H1 (cell line): ENCODE data around the gene IL18R1. TPM values are rescaled to one million over a fixed set of nuclear protein-coding genes. Genes with fewer than 3 reads are reported as not detected.

Source experiments
- CTCF ChIA-PET: fragments of 300-600 bp; sonication (Branson Sonifier 250); formaldehyde crosslinking; loops from one replicate; lab custom pipeline; 2021; ENCODE audit not compliant: partially characterized antibody; lab: Charles Lee
- POLR2A ChIA-PET: fragments of 300-600 bp; sonication (Branson Sonifier 250); formaldehyde crosslinking; loops from one replicate; lab custom pipeline; 2021; ENCODE audit warnings: inconsistent platforms; ENCODE audit not compliant: partially characterized antibody; lab: Charles Lee
- DNase-seq, 2 experiments: peaks; one replicate each; pipeline versions ENCODE4 v3.0.0 to v3.0.0-alpha.2; 2010 to 2022; ENCODE audit warnings: low spot score in 2 of 2, low read depth in 1 of 2, mixed read lengths in 1 of 2
- FAIRE-seq: peaks from 2 replicates; lab custom pipeline; 2011; peaks lifted over from hg19 to GRCh38; lab: Jason Lieb, UNC
- H2AFZ ChIP-seq: 2 replicates; pipeline ENCODE4 v1.8.1; 2012; ENCODE audit warnings: low read length, inconsistent platforms
- H2AK5ac ChIP-seq: 2 replicates; pipeline ENCODE4 v1.6.1; 2013; ENCODE audit warnings: low read depth, low read length
- H2BK120ac ChIP-seq: replicated peaks from 2 replicates; pipeline ENCODE3; 2013; ENCODE audit warnings: low read depth, low read length, inconsistent platforms
- H2BK12ac ChIP-seq: 2 replicates; pipeline ENCODE4 v1.6.1; 2013; ENCODE audit warnings: low read depth, low read length
- H2BK15ac ChIP-seq: 2 replicates; pipeline ENCODE4 v1.6.1; 2013; ENCODE audit warnings: low read length
- H2BK20ac ChIP-seq: 2 replicates; pipeline ENCODE4 v1.6.1; 2013; ENCODE audit warnings: low read length
- H2BK5ac ChIP-seq: 2 replicates; pipeline ENCODE4 v1.6.1; 2013; ENCODE audit warnings: low read depth, low read length
- H3K14ac ChIP-seq: 2 replicates; pipeline ENCODE4 v1.6.1; 2013; ENCODE audit warnings: inconsistent platforms; ENCODE audit not compliant: insufficient read length
- H3K18ac ChIP-seq: 2 replicates; pipeline ENCODE4 v1.6.1; 2013; ENCODE audit warnings: low read length; ENCODE audit errors: extremely low read depth
- H3K23ac ChIP-seq: 2 replicates; pipeline ENCODE4 v1.6.1; 2013; ENCODE audit warnings: inconsistent platforms; ENCODE audit not compliant: insufficient read length
- H3K23me2 ChIP-seq: 2 replicates; pipeline ENCODE4 v1.6.1; 2013; ENCODE audit warnings: low read depth, low read length
- H3K27ac ChIP-seq: 2 replicates; pipeline ENCODE4 v1.6.1; 2011; ENCODE audit warnings: low read depth, low read length, inconsistent platforms
- H3K27me3 ChIP-seq, 4 experiments: replicated peaks in 1 of 4; 1 replicate in 1 of 4; 2 replicates in 3 of 4; pipeline versions ENCODE4 v1.6.1 to v1.8.1; 2011 to 2013; ENCODE audit warnings: low read length in 3 of 4, mild to moderate bottlenecking in 3 of 4, inconsistent platforms in 2 of 4, mixed read lengths in 2 of 4, moderate library complexity in 1 of 4; ENCODE audit not compliant: control insufficient read depth in 3 of 4, insufficient read depth in 3 of 4; ENCODE audit errors: extremely low read depth in 1 of 4
- H3K36me3 ChIP-seq, 4 experiments: 2 replicates each; pipeline versions ENCODE4 v1.6.1 to v1.8.1; 2011 to 2013; ENCODE audit warnings: mild to moderate bottlenecking in 4 of 4, low read length in 3 of 4, moderate library complexity in 2 of 4, control low read depth in 1 of 4, inconsistent platforms in 1 of 4; ENCODE audit not compliant: insufficient read depth in 4 of 4, control insufficient read depth in 2 of 4
- H3K4ac ChIP-seq: replicated peaks from 2 replicates; pipeline ENCODE3; 2013; ENCODE audit warnings: low read length, low read depth, mixed read lengths, inconsistent platforms; ENCODE audit not compliant: insufficient read length
- H3K4me1 ChIP-seq, 4 experiments: replicated peaks in 1 of 4; 1 replicate in 1 of 4; 2 replicates in 3 of 4; pipeline versions ENCODE4 v1.6.1 to v1.8.1; 2011 to 2013; ENCODE audit warnings: low read length in 3 of 4, inconsistent platforms in 2 of 4, mixed read lengths in 1 of 4; ENCODE audit not compliant: insufficient read depth in 4 of 4, control insufficient read depth in 3 of 4
- H3K4me2 ChIP-seq, 2 experiments: 2 replicates each; pipeline versions ENCODE4 v1.6.1 to v1.8.1; 2011 to 2013; ENCODE audit warnings: low read depth in 2 of 2, low read length in 2 of 2, control low read depth in 1 of 2, inconsistent platforms in 1 of 2, mild to moderate bottlenecking in 1 of 2; ENCODE audit not compliant: insufficient read depth in 1 of 2
- H3K4me3 ChIP-seq, 4 experiments: fragments of 200-600, 300-600 bp in 1 of 4; sonication (generic), shearing (Covaris generic), sonication (Bioruptor Twin) in 1 of 4; 2 replicates each; pipeline versions ENCODE4 v1.5.1 to v1.8.1; 2011 to 2016; ENCODE audit warnings: low read length in 4 of 4, low read depth in 3 of 4, control low read depth in 2 of 4, inconsistent platforms in 2 of 4, mild to moderate bottlenecking in 2 of 4, mixed read lengths in 1 of 4, moderate library complexity in 1 of 4; ENCODE audit not compliant: insufficient read depth in 2 of 4; ENCODE audit errors: extremely low read depth in 1 of 4
- H3K56ac ChIP-seq: replicated peaks from 2 replicates; pipeline ENCODE3; 2013; ENCODE audit warnings: low read depth, mild to moderate bottlenecking, mixed read lengths, low read length, inconsistent platforms; ENCODE audit not compliant: insufficient read length
- H3K79me1 ChIP-seq: 2 replicates; pipeline ENCODE4 v1.6.1; 2013; ENCODE audit warnings: low read depth, low read length, control low read depth
- H3K79me2 ChIP-seq, 2 experiments: 2 replicates each; pipeline versions ENCODE4 v1.6.1 to v1.8.1; 2012 to 2013; ENCODE audit warnings: low read length in 2 of 2, mild to moderate bottlenecking in 2 of 2, inconsistent platforms in 1 of 2; ENCODE audit not compliant: insufficient read depth in 2 of 2, control insufficient read depth in 1 of 2
- H3K9ac ChIP-seq, 4 experiments: replicated peaks in 1 of 4; 1 replicate in 1 of 4; 2 replicates in 3 of 4; pipeline versions ENCODE4 v1.6.1 to v1.8.1; 2011 to 2013; ENCODE audit warnings: low read depth in 3 of 4, low read length in 3 of 4, control low read depth in 2 of 4, mild to moderate bottlenecking in 2 of 4, moderate library complexity in 2 of 4, inconsistent platforms in 1 of 4; ENCODE audit errors: extremely low read depth in 1 of 4
- H3K9me3 ChIP-seq, 2 experiments: 2 replicates each; pipeline versions ENCODE4 v1.6.1 to v1.8.1; 2012 to 2013; ENCODE audit warnings: mild to moderate bottlenecking in 2 of 2, moderate library complexity in 2 of 2, control low read depth in 1 of 2, inconsistent platforms in 1 of 2, low read depth in 1 of 2, low read length in 1 of 2, mixed read lengths in 1 of 2; ENCODE audit not compliant: insufficient read depth in 2 of 2
- H4K20me1 ChIP-seq, 2 experiments: replicated peaks in 1 of 2; 2 replicates each; pipeline versions ENCODE3 to v1.8.1; 2011 to 2013; ENCODE audit warnings: inconsistent platforms in 2 of 2, low read length in 2 of 2, mild to moderate bottlenecking in 1 of 2; ENCODE audit not compliant: insufficient read depth in 2 of 2, control insufficient read depth in 1 of 2
- H4K5ac ChIP-seq: 2 replicates; pipeline ENCODE4 v1.6.1; 2013; ENCODE audit warnings: low read length, low read depth, mixed read lengths, inconsistent platforms; ENCODE audit not compliant: insufficient read length
- H4K8ac ChIP-seq: 2 replicates; pipeline ENCODE4 v1.8.0; 2013; ENCODE audit warnings: mild to moderate bottlenecking, moderate library complexity, low read length, inconsistent platforms; ENCODE audit not compliant: insufficient read depth; ENCODE audit errors: extremely low read depth
- H4K91ac ChIP-seq: replicated peaks from 2 replicates; pipeline ENCODE3; 2013; ENCODE audit warnings: low read length, mixed read lengths, inconsistent platforms; ENCODE audit not compliant: insufficient read length
- BACH1 ChIP-seq: IDR thresholded peaks from 2 replicates; pipeline ENCODE4 v1.6.1; 2012; ENCODE audit warnings: low read length, improper control_type of control experiment
- CBX8 ChIP-seq: fragments of 300-800, 300-1000 bp; sonication (generic); IDR thresholded peaks from 2 replicates; pipeline ENCODE4 v1.7.1; 2016; ENCODE audit warnings: low read depth, low read length, borderline replicate concordance
- CHD2 ChIP-seq: IDR thresholded peaks from 2 replicates; pipeline ENCODE4 v1.6.1; 2012; ENCODE audit warnings: low read length, improper control_type of control experiment
- EGR1 ChIP-seq: IDR thresholded peaks from 2 replicates; pipeline ENCODE4 v1.6.1; 2011; ENCODE audit warnings: low read depth, low read length, borderline replicate concordance
- EP300 ChIP-seq, 2 experiments: IDR thresholded peaks; 1 replicate in 1 of 2; 2 replicates in 1 of 2; pipeline ENCODE4 v1.6.1; 2011 to 2012; ENCODE audit warnings: low read depth in 2 of 2, low read length in 2 of 2, mild to moderate bottlenecking in 2 of 2, borderline replicate concordance in 1 of 2, inconsistent platforms in 1 of 2, moderate library complexity in 1 of 2
- GTF2F1 ChIP-seq: IDR thresholded peaks from 2 replicates; pipeline ENCODE4 v1.6.1; 2012; ENCODE audit warnings: low read depth, low read length, improper control_type of control experiment, borderline replicate concordance
- HDAC2 ChIP-seq, 2 experiments: fragments of 300-600 bp in 1 of 2; sonication (generic) in 1 of 2; IDR thresholded peaks; 2 replicates each; pipeline ENCODE4 v1.6.1; 2011 to 2012; ENCODE audit warnings: low read depth in 2 of 2, low read length in 2 of 2, mild to moderate bottlenecking in 2 of 2, moderate library complexity in 2 of 2, borderline replicate concordance in 1 of 2, inconsistent platforms in 1 of 2
- JUND ChIP-seq: IDR thresholded peaks from 2 replicates; pipeline ENCODE4 v1.6.1; 2011; ENCODE audit warnings: mild to moderate bottlenecking, improper control_type of control experiment, low read length
- NANOG ChIP-seq: IDR thresholded peaks from 2 replicates; pipeline ENCODE4 v1.6.1; 2011; ENCODE audit warnings: low read length, low read depth, mild to moderate bottlenecking, inconsistent platforms; ENCODE audit not compliant: insufficient read depth, poor library complexity, severe bottlenecking
- POLR2A ChIP-seq, 2 experiments: IDR thresholded peaks; 1 replicate in 1 of 2; 2 replicates in 1 of 2; pipeline ENCODE4 v1.6.1; 2011; ENCODE audit warnings: low read depth in 2 of 2, low read length in 2 of 2, mild to moderate bottlenecking in 2 of 2; ENCODE audit errors: control extremely low read depth in 1 of 2
- POLR2AphosphoS5 ChIP-seq: IDR thresholded peaks from 2 replicates; pipeline ENCODE4 v1.6.1; 2011; ENCODE audit warnings: low read depth, low read length
- SP2 ChIP-seq: IDR thresholded peaks from 2 replicates; pipeline ENCODE4 v1.6.1; 2012; ENCODE audit warnings: mild to moderate bottlenecking, low read length, inconsistent platforms
- SRF ChIP-seq: IDR thresholded peaks from 2 replicates; pipeline ENCODE4 v1.6.1; 2011; ENCODE audit warnings: mild to moderate bottlenecking, low read depth, low read length, moderate library complexity
- WGBS, 2 experiments: shearing (Covaris generic) in 1 of 2; methylation state at CpG; one replicate each; pipeline versions ENCODE4 v1.1.6 to v1.1.7; 2013 to 2015; ENCODE audit warnings: low lambda C conversion rate in 2 of 2, mixed read lengths in 2 of 2, inconsistent platforms in 1 of 2, low coverage in 1 of 2, missing lambda C conversion rate in 1 of 2; ENCODE audit not compliant: insufficient replicate concordance in 2 of 2, insufficient coverage in 1 of 2, insufficient read length in 1 of 2; ENCODE audit errors: extremely low coverage in 1 of 2, missing lambda C conversion rate in 1 of 2; 5-methylcytosine and 5-hydroxymethylcytosine counted together
- polyA plus RNA-seq, 7 experiments: library from polyadenylated mRNA; depleted of rRNA in 3 of 7; stranded (reverse) in 5 of 7; unstranded in 2 of 7; fragments of >200 nt in 5 of 7; fragments of 200-250 nt in 2 of 7; gene quantifications; 1 replicate in 5 of 7; 2 replicates in 1 of 7; 4 replicates in 1 of 7; pipeline versions ENCODE4 v1.2.1 to v1.2.3, GENCODE V29; 2011 to 2013; ENCODE audit warnings: missing spikeins in 2 of 7, mixed read lengths in 2 of 7
- total RNA-seq: library from RNA; stranded (reverse); fragmentation: NEBNext Ultra II Directional; extraction: Animal tissue kit (Norgen Biotek cat#: 25700); gene quantifications from 2 replicates; pipeline ENCODE4 v1.2.1, GENCODE V29; 2021

Gene IL18R1
- total and polyA plus RNA-seq, 2 of the 8 experiments (the other 6 are each of a cell fraction or from before 2014, with no cell fraction given) = 0.54 TPM; not detected in 1

GRCh38 chr2:102366406-102367112, 11.0 kb downstream of the IL18R1 start:
- no peak overlapping the region for H4K8ac ChIP-seq
- no peak overlapping the region for H3K27ac ChIP-seq
- no peak overlapping the region for H2BK12ac ChIP-seq
- no peak overlapping the region for H2BK5ac ChIP-seq
- POLR2A ChIA-PET = no interaction called here
- no peaks in the 10 kb centered on the region for H3K23me2 ChIP-seq
- WGBS, 2 experiments = 97% methylated on average over 3 of the region's 3 CpGs; no CpG with 5 or more reads in 1 of the 2 experiments
- no peak overlapping the region for H3K4me2 ChIP-seq
- H3K79me1 ChIP-seq = no peaks in the 10 kb centered on the region
- TF ChIP-seq CHD2 (no peak), GTF2F1 (no peak), CBX8 (no peak), HDAC2 (IDR thresholded peaks at IDR 0.05; ENCODE audit: borderline replicate concordance in 1 of 2, low read depth in 2 of 2, low read length in 2 of 2) (no peak), EP300 (IDR thresholded peaks at IDR 0.05; ENCODE audit: borderline replicate concordance in 1 of 2, low read depth in 2 of 2, low read length in 2 of 2) (no peak), SP2 (no peak), POLR2AphosphoS5 (no peak), BACH1 (no peak), SRF (no peak), NANOG (no peak), POLR2A (IDR thresholded peaks at IDR 0.05; ENCODE audit: control extremely low read depth in 1 of 2, low read depth in 2 of 2, low read length in 2 of 2) (no peak), JUND (no peak), EGR1 (no peak)
- H2BK120ac ChIP-seq = no peak overlapping the region
- H3K4ac ChIP-seq = no peak overlapping the region
- H3K36me3 ChIP-seq = no peaks in the 10 kb centered on the region
- no peak overlapping the region for H2BK20ac ChIP-seq
- H3K27me3 ChIP-seq = peaks cover 0 to 1% (median 0%) of the 10 kb centered on the region in 4 experiments; a peak in 1 of 7 replicates
- peaks cover 24 to 27% of the 10 kb centered on the region in 2 experiments for H3K9me3 ChIP-seq
- DNase-seq (no peak), FAIRE-seq (no peak)
- H3K4me1 ChIP-seq = peaks cover 0 to 4% (median 0%) of the 10 kb centered on the region in 4 experiments; a peak in 1 of 7 replicates
- H2AFZ ChIP-seq = no peak overlapping the region
- no peak overlapping the region for H3K4me3 ChIP-seq
- H3K79me2 ChIP-seq = no peaks in the 10 kb centered on the region
- CTCF ChIA-PET = no interaction called here
- no peak overlapping the region for H4K91ac ChIP-seq
- H3K14ac ChIP-seq = no peak overlapping the region
- no peak overlapping the region for H2AK5ac ChIP-seq
- no peak overlapping the region for H3K9ac ChIP-seq
- no peak overlapping the region for H4K5ac ChIP-seq
- H2BK15ac ChIP-seq = no peak overlapping the region
- no peak overlapping the region for H3K56ac ChIP-seq
- no peaks in the 10 kb centered on the region for H4K20me1 ChIP-seq
- no peak overlapping the region for H3K18ac ChIP-seq
- H3K23ac ChIP-seq = no peak overlapping the region
